ENCODE data around the gene SNRPF.

GRCh38 chr12:95862038-95862437, 3.3 kb downstream of the SNRPF start:
- TF ChIP-seq MAX (IDR thresholded peaks at IDR 0.05), result no peak
- TF ChIP-seq CHD2 (IDR thresholded peaks at IDR 0.05; ENCODE audit: low read length, partially characterized antibody), result no peak
- no peak for TF ChIP-seq POLR2A (IDR thresholded peaks at IDR 0.05; ENCODE audit: low read length)
- no peak for TF ChIP-seq ZC3H11A (IDR thresholded peaks at IDR 0.05)
- TF ChIP-seq CBX2 (IDR thresholded peaks at IDR 0.05; ENCODE audit: borderline replicate concordance, low read depth), result no peak
- TF ChIP-seq CTCF (IDR thresholded peaks at IDR 0.05), result no peak

Measured in A549 (cell line).